Endothelial cell of hepatic sinusoid (primary cell): ENCODE data around the gene CHST15.
"Not testable (repeated sequence)": the region's sequence is repeated elsewhere in the genome, so short reads cannot be mapped to it uniquely, and the experiment has no call there.

Source experiments
- in situ Hi-C: cut with HindIII; loops from 2 replicates; pipeline ENCODE4 v1.10.0; 2017; ENCODE audit warnings: low sequenced_read_pairs

Gene CHST15

GRCh38 chr10:124047427-124048152, 45.8 kb downstream of the CHST15 start:
- in situ Hi-C loops = no loop called here

- in situ Hi-C loops = no loop called here
These were observed 47.5 kb downstream of the CHST15 start for GRCh38 chr10:124045801-124046355.

GRCh38 chr10:124045276-124045675, 48.1 kb downstream of the CHST15 start:
- in situ Hi-C loops = no loop called here

GRCh38 chr10:124044143-124044862, 49.1 kb downstream of the CHST15 start:
- in situ Hi-C loops = loop anchor here (5.0 kb wide), 1 partner anchor 47 kb away; no protein-coding TSS in a partner anchor

DNA sequence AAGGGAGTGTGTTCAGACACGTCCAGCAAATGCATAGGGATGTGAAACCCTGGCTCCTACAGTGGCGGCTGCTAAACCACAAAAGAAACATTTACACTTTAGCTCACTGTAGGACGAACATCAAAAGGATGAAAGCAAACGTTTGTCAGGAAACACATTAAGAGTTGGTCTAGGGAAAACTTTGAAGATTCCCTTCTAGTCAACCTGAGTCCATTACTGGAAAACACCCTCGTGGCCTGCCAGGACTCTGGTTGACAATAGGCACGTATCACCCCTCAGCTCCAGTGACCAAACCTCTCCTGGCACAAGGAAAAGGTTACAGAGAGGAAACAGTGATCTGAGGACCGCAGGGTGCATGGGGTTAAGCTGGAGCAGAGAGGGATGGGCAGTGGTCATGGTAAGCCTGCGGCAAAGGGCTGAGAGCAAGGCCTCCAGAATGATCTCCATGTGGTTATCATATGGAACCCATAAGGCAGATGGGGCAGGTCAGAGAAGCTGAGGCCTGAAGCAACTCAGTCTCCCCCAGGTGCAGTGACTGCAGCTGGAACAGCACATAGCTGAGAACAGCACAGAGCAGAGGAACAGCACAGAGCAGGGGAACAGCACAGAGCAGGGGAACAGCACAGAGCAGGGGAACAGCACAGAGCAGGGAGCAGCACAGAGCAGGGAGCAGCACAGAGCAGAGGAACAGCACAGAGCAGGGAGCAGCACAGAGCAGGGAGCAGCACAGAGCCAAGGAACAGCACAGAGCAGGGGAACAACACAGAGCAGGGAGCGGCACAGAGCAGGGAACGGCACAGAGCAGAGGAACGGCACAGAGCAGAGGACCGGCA, 49.9 kb downstream of the CHST15 start:
- in situ Hi-C loops = loop anchor here (5.0 kb wide), 1 partner anchor 46 kb away; no protein-coding TSS in a partner anchor

DNA sequence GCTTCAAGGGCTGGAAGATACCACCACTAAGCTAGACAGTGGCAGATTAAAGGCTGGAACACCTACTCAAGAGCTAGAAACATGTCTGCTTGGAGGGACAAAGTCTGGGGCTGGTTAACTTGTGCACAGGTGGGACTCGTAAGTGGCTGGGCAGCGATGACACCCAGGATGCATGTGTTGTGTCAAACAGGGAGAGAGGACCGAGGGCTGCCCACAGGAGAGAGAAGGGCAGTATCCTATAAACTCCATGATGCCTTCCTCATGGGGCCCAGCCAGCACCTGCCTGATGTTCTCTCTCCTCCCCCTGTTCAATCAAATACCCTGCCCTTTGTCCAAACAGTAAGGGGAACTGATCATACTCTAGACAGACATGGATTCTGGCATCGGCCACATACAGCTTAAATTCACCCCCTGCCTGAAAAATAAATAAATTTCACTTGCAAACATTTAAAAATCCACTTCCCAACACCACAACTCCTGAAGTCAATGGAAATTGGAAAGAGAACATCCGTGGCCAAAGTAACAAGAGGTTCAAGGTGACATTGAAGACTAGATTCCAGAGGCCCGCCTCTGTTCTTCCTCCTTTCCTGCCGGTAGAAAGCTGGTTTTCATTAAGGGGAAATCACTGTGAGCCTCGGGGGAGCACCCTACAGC, 50.6 kb downstream of the CHST15 start:
- in situ Hi-C loops = loop anchor here (5.0 kb wide), 1 partner anchor 45 kb away; no protein-coding TSS in a partner anchor

DNA sequence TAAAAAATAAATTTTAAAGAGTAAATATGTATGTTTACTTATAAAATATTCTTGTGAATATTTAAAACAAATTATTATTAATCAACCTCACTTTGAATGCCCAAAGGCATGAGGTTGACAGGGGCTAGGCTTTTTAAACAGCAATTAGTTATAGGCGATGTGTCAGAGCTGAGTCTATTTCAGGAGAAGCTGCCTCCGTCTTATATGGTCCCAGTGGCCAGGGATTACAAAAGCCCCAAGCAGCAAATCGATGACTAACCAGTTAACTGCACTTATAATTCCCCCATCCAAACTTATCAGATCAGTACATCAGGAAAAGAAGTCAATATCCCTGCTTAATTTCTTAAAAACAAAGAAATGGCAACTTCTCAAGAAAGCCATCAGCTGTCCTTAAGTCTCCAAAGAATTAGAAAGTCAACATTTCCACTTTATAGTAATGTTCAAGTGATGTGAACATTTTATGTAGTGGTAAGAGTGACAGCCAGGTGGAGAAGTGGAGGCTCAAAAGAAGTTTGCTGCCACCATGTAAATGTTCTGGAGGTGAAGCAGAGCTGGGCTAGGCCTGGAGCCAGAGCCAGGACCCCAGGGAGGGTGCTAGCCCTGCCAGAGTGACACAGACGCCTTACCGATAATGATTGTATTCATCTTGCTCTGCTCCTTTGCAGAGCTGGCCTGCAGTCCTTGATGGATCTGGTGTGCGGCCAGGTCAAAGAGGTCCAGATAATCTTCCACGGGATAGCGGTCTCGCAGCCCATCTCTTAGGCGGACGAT, 51.5 kb downstream of the CHST15 start:
- in situ Hi-C loops = loop anchor here (5.0 kb wide), 1 partner anchor 45 kb away; no protein-coding TSS in a partner anchor

- in situ Hi-C loops = loop anchor here (5.0 kb wide), 1 partner anchor 43 kb away; no protein-coding TSS in a partner anchor
These were observed 52.8 kb downstream of the CHST15 start for GRCh38 chr10:124040451-124041188.

- in situ Hi-C loops = loop anchor here (5.0 kb wide), 1 partner anchor 42 kb away; no protein-coding TSS in a partner anchor
These were observed 53.9 kb downstream of the CHST15 start for GRCh38 chr10:124039483-124040013.

- in situ Hi-C loops = no loop called here
These were observed 55.6 kb downstream of the CHST15 start for GRCh38 chr10:124037784-124038183.

DNA sequence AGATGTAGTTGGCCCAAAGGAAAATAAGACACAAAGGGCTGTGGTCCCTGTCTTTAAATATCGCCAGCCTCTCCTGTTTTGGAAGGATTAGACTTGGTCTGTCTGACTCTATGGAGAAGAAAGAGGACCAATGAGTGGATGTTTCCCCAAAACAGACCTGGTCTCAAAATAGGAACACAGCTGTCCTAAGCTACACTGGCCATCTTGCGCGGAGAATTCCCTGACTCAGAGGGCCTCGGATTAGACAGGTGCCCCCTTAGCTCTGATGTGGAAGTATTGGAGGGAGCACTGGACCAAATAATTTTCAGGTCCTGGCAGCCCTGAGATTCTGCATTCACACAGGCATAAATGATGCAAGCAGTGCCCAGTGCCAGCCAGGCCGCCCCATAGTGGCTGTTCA, 56.1 kb downstream of the CHST15 start:
- in situ Hi-C loops = no loop called here

- in situ Hi-C loops = no loop called here
These were observed 56.7 kb downstream of the CHST15 start for GRCh38 chr10:124036746-124037145.

GRCh38 chr10:124035928-124036558, 57.4 kb downstream of the CHST15 start:
- in situ Hi-C loops = no loop called here

DNA sequence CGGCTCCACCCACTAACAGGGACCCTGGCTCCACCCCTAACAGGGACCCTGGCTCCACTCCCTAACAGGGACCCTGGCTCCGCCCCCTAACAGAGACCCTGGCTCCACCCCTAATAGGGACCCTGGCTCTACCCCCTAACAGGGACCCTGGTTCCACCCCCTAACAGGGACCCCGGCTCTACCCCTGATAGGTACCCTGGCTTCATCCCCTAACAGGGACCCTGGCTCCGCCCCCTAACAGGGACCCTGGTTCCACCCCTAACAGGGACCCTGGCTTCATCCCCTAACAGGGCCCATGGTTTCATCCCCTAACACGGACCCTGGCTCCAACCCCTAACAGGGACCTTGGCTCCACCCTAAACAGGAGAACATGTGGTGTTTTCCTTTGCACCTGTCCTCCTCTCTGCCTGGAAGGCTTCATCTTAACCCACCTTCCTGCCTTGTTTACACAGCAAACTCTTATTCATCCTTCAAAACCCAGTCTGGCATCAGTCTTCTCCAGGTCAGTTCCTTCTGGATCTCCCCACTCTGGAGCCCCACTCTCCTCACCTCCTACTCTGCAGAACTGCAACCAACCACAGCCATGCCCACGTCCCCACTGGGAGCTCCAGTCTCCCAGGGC, 58.0 kb downstream of the CHST15 start:
- in situ Hi-C loops = no loop called here

DNA sequence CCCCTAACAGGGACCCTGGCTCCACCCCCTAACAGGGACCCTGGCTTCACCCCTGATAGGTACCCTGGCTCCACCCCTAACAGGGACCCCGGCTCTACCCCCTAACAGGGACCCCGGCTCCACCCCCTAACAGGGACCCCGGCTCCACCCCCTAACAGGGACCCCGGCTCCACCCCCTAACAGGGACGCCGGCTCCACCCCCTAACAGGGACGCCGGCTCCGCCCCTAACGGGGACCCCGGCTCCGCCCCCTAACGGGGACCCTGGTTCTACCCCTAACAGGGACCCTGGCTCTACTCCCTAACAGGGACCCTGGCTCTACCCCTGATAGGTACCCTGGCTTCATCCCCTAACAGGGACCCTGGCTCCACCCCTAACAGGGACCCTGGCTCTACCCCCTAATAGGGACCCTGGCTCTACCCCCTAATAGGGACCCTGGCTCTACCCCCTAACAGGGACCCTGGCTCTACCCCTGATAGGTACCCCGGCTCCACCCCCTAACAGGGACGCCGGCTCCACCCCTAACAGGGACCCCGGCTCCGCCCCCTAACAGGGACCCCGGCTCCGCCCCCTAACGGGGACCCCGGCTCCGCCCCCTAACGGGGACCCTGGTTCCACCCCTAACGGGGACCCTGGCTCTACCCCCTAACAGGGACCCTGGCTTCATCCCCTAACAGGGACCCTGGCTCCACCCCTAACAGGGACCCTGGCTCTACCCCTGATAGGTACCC, 58.7 kb downstream of the CHST15 start:
- in situ Hi-C loops = not testable (repeated sequence)

GRCh38 chr10:124033887-124034218, 59.5 kb downstream of the CHST15 start:
- in situ Hi-C loops = no loop called here
